Activated T-cell treated with anti-CD3 and anti-CD28 coated beads for 1 hour (primary cell): Measurements from ENCODE around the gene TRAPPC10.
"Not testable (repeated sequence)": the region's sequence is repeated elsewhere in the genome, so short reads cannot be mapped to it uniquely, and the experiment has no call there.

Source experiments
- DNase-seq: peaks from one replicate; pipeline ENCODE4 v3.0.0-alpha.2; 2020; ENCODE audit warnings: low read depth

Gene TRAPPC10

GRCh38 chr21:44089001-44089911 is 77.1 kb downstream of the TRAPPC10 start:
- peak; percentile 23 for DNase-seq

- DNase-seq = no peak
These were observed 78.2 kb downstream of the TRAPPC10 start for GRCh38 chr21:44090325-44090724.

GRCh38 chr21:44092211-44092610 is 80.1 kb downstream of the TRAPPC10 start:
- DNase-seq = no peak

- no peak for DNase-seq
These were observed 81.7 kb downstream of the TRAPPC10 start for GRCh38 chr21:44093761-44094160.

GRCh38 chr21:44094832-44095231 is 82.7 kb downstream of the TRAPPC10 start:
- no peak for DNase-seq

- not testable (repeated sequence) for DNase-seq
These were observed 86.4 kb downstream of the TRAPPC10 start for GRCh38 chr21:44098507-44098906.

- DNase-seq = not testable (repeated sequence)
These were observed 86.9 kb downstream of the TRAPPC10 start for GRCh38 chr21:44098964-44099363.

- DNase-seq = not testable (repeated sequence)
These were observed 95.0 kb downstream of the TRAPPC10 start, which contains the start of gene PWP2 for GRCh38 chr21:44107026-44107501. PWP2 (plus strand) TSS chr21:44107399; CDS start chr21:44107417, 18 bp downstream.

- DNase-seq = not testable (repeated sequence)
These were observed 95.5 kb downstream of the TRAPPC10 start for GRCh38 chr21:44107589-44107988.

GRCh38 chr21:44113702-44114371 is 101.7 kb downstream of the TRAPPC10 start:
- not testable (repeated sequence) for DNase-seq

- not testable (repeated sequence) for DNase-seq
These were observed 110.0 kb downstream of the TRAPPC10 start for GRCh38 chr21:44122131-44122530.

- not testable (repeated sequence) for DNase-seq
These were observed 115.7 kb downstream of the TRAPPC10 start for GRCh38 chr21:44127827-44128226.

GRCh38 chr21:44133715-44134057 is 121.6 kb downstream of the TRAPPC10 start:
- not testable (repeated sequence) for DNase-seq

GRCh38 chr21:44134732-44135131 is 122.6 kb downstream of the TRAPPC10 start:
- not testable (repeated sequence) for DNase-seq

GRCh38 chr21:44138039-44138438 is 125.9 kb downstream of the TRAPPC10 start:
- not testable (repeated sequence) for DNase-seq

GRCh38 chr21:44139787-44140551 is 127.9 kb downstream of the TRAPPC10 start:
- DNase-seq = peak; percentile 0

- not testable (repeated sequence) for DNase-seq
These were observed 128.4 kb downstream of the TRAPPC10 start for GRCh38 chr21:44140552-44140932.

- not testable (repeated sequence) for DNase-seq
These were observed 130.4 kb downstream of the TRAPPC10 start for GRCh38 chr21:44142470-44142869.

- DNase-seq = not testable (repeated sequence)
These were observed 131.3 kb downstream of the TRAPPC10 start for GRCh38 chr21:44143380-44143779.

- DNase-seq = not testable (repeated sequence)
These were observed 131.9 kb downstream of the TRAPPC10 start for GRCh38 chr21:44143996-44144395.

- DNase-seq = not testable (repeated sequence)
These were observed 132.9 kb downstream of the TRAPPC10 start for GRCh38 chr21:44144784-44145602.
